ENCODE data around the gene NHP2. TPM values are rescaled to one million over a fixed set of nuclear protein-coding genes. Genes with fewer than 3 reads are reported as not detected.

NHP2 gene
- total RNA-seq, 1 experiment from 2014 or later = 232 TPM

DNA sequence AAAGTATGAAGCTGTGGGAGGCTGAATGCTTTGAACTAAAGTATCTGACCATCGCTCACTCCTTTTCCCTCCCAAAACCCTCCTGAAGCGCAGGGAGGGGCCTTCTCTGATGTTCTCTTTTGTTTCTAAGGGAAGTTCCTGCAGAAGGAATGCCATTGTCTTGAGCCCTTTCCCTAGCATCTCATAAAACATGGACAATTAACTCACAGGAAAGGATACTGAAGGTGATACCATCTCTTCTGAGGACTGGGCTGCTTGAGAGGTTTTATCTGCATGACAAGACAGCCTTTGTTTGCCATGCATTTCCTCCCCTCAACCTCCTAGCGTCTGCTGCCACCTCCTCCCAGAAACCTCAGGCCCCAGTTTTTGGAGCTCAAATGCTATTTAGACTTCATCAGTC, 27.1 kb downstream of the NHP2 start:
- Histone ChIP-seq H3K27me3 (replicated peaks; ENCODE audit: insufficient read depth, low read depth, low read length, poor library complexity) (no peaks in the 10 kb centered on the region), H3K27ac (ENCODE audit: low read depth, low read length, poor library complexity, severe bottlenecking) (no peak overlapping the region), H3K36me3 (ENCODE audit: insufficient read depth, low read length, poor library complexity, severe bottlenecking) (no peaks in the 10 kb centered on the region), H3K4me1 (ENCODE audit: insufficient read depth, low read length, poor library complexity, severe bottlenecking) (no peaks in the 10 kb centered on the region), H3K4me3 (ENCODE audit: low read depth, low read length, poor library complexity, severe bottlenecking) (no peak overlapping the region), H3K9me3 (ENCODE audit: low read depth, low read length, poor library complexity, severe bottlenecking) (no peaks in the 10 kb centered on the region)
- POLR2A ChIA-PET (ENCODE audit: low non-redundant PET) = no interaction called here
- no peak for DNase-seq (ENCODE audit: low spot score)
- intact Hi-C loops (cut with micrococcal nuclease; ENCODE audit: unreplicated experiment) = no loop called here
- TF ChIP-seq EZH2 (IDR thresholded peaks at IDR 0.05; ENCODE audit: borderline replicate concordance, low read depth, low read length, poor library complexity, severe bottlenecking) = no peak
- TF ChIP-seq CTCF (conservative IDR thresholded peaks at IDR 0.05; ENCODE audit: low read depth, low read length) = no peak
- BruUV-seq (replicated peaks) = no TSS peak
- CTCF ChIA-PET = no interaction called here

GRCh38 chr5:178125253-178125906, 28.3 kb downstream of the NHP2 start:
- H3K27me3 ChIP-seq (replicated peaks; ENCODE audit: insufficient read depth, low read depth, low read length, poor library complexity) = no peaks in the 10 kb centered on the region
- TF ChIP-seq EZH2 (IDR thresholded peaks at IDR 0.05; ENCODE audit: borderline replicate concordance, low read depth, low read length, poor library complexity, severe bottlenecking) = no peak
- TF ChIP-seq CTCF (conservative IDR thresholded peaks at IDR 0.05; ENCODE audit: low read depth, low read length) = no peak
- H3K9me3 ChIP-seq (ENCODE audit: low read depth, low read length, poor library complexity, severe bottlenecking) = no peaks in the 10 kb centered on the region
- no peak overlapping the region for H3K27ac ChIP-seq (ENCODE audit: low read depth, low read length, poor library complexity, severe bottlenecking)
- POLR2A ChIA-PET (ENCODE audit: low non-redundant PET) = no interaction called here
- CTCF ChIA-PET = no interaction called here
- intact Hi-C loops (cut with micrococcal nuclease; ENCODE audit: unreplicated experiment) = no loop called here
- no peaks in the 10 kb centered on the region for H3K36me3 ChIP-seq (ENCODE audit: insufficient read depth, low read length, poor library complexity, severe bottlenecking)
- BruUV-seq (replicated peaks) = no TSS peak
- no peak for DNase-seq (ENCODE audit: low spot score)
- no peaks in the 10 kb centered on the region for H3K4me1 ChIP-seq (ENCODE audit: insufficient read depth, low read length, poor library complexity, severe bottlenecking)
- H3K4me3 ChIP-seq (ENCODE audit: low read depth, low read length, poor library complexity, severe bottlenecking) = no peak overlapping the region

DNA sequence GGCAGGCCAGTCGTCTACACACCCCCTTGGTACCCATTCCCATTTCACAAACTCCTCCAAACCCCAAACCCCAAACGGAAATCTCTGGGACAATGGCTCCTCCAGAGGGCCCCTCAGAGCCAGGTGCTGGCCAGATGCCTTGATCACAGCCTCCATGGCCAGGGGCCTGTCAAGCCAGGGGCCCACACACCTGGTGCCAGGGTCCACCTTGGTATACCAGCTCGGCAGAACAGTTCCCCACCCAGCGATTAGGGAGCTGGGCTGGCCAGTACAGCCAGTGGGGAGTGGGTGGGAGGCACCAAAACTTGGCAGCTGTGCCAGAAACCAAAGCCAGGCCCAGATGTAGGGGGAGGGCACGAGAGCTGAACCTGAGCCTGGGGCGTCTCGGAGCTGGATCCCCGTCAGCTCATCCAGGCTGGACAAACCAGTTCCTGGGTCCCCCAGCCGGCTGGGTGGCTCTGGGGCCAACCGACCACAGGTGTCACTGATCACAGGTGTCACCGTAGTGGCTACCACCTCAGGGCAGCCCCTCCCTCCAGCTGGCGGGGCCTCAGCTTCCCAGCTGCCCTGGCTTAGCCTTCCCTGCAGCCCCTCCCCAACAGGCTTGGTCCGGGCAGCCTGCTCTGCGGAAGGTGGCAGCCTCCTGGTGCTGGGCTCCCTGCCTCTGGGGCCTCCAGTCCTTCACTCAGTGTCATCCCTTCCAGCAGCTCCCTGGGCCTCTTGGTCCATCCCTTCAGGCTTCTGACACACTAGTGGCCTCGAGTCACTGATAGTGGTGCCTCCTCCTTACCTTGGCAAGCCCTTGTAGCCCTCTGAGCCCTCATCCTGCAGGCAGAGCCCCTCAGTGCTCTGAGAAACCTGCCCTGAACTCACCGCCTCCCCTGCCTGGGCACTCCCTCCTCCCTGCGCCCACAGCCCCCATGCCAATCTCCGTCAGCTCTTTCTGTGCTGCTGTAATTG, 29.4 kb downstream of the NHP2 start:
- H3K27me3 ChIP-seq (replicated peaks; ENCODE audit: insufficient read depth, low read depth, low read length, poor library complexity) = no peaks in the 10 kb centered on the region
- intact Hi-C loops (cut with micrococcal nuclease; ENCODE audit: unreplicated experiment) = no loop called here
- no peaks in the 10 kb centered on the region for H3K4me1 ChIP-seq (ENCODE audit: insufficient read depth, low read length, poor library complexity, severe bottlenecking)
- no peaks in the 10 kb centered on the region for H3K36me3 ChIP-seq (ENCODE audit: insufficient read depth, low read length, poor library complexity, severe bottlenecking)
- ChIA-PET CTCF (no interaction called here), POLR2A (ENCODE audit: low non-redundant PET) (no interaction called here)
- no peak for DNase-seq (ENCODE audit: low spot score)
- H3K9me3 ChIP-seq (ENCODE audit: low read depth, low read length, poor library complexity, severe bottlenecking) = no peaks in the 10 kb centered on the region
- BruUV-seq (replicated peaks) = no TSS peak
- H3K4me3 ChIP-seq (ENCODE audit: low read depth, low read length, poor library complexity, severe bottlenecking) = no peak overlapping the region
- H3K27ac ChIP-seq (ENCODE audit: low read depth, low read length, poor library complexity, severe bottlenecking) = no peak overlapping the region
- TF ChIP-seq CTCF (conservative IDR thresholded peaks at IDR 0.05; ENCODE audit: low read depth, low read length) = no peak
- TF ChIP-seq EZH2 (IDR thresholded peaks at IDR 0.05; ENCODE audit: borderline replicate concordance, low read depth, low read length, poor library complexity, severe bottlenecking) = no peak

All from A673 (cell line).